CD4-positive, alpha-beta T cell (primary cell): ENCODE results near the gene ZNF516. TPM values are rescaled to one million over a fixed set of nuclear protein-coding genes. Genes with fewer than 3 reads are reported as not detected.

Experiments used
- ATAC-seq: fragments of 200-7000 bp; cut with Tn5 transposase; one replicate; pipeline ENCODE4 v1.10.0; 2022; ENCODE audit warnings: mild to moderate bottlenecking; ENCODE audit not compliant: poor library complexity
- CTCF ChIA-PET: fragments of 350-600 bp; sonication (Branson Sonifier 250); formaldehyde crosslinking; loops from one replicate; lab custom pipeline; 2021; ENCODE audit warnings: antibody characterized with exemption, inconsistent platforms; lab: Charles Lee
- POLR2A ChIA-PET: fragments of 350-600 bp; sonication (Branson Sonifier 250); formaldehyde crosslinking; loops from one replicate; lab custom pipeline; 2021; ENCODE audit warnings: antibody characterized with exemption, inconsistent platforms; lab: Charles Lee
- DNase-seq, 14 experiments: peaks; one replicate each; pipeline ENCODE4 v3.0.0-alpha.2; 2013 to 2020; ENCODE audit warnings: mixed read lengths in 2 of 14
- H3K27ac ChIP-seq, 2 donors: one replicate each; pipeline versions ENCODE4 v1.5.1 to v1.7.0; 2013; ENCODE audit warnings: low read length in 2 of 2, low read depth in 1 of 2, mild to moderate bottlenecking in 1 of 2
- H3K27me3 ChIP-seq, 2 experiments: 1 replicate in 1 of 2; 2 replicates in 1 of 2; pipeline versions ENCODE4 v1.6.1 to v1.7.0; 2013; ENCODE audit warnings: low read length in 2 of 2, control low read depth in 1 of 2, mild to moderate bottlenecking in 1 of 2, moderate library complexity in 1 of 2; ENCODE audit not compliant: insufficient read depth in 2 of 2, control insufficient read depth in 1 of 2
- H3K36me3 ChIP-seq: one replicate; pipeline ENCODE4 v1.6.1; 2013; ENCODE audit warnings: low read length, control low read depth; ENCODE audit not compliant: insufficient read depth
- H3K4me1 ChIP-seq: one replicate; pipeline ENCODE4 v1.6.1; 2013; ENCODE audit warnings: low read length, control low read depth; ENCODE audit not compliant: insufficient read depth
- H3K4me3 ChIP-seq: one replicate; pipeline ENCODE4 v1.5.1; 2013; ENCODE audit warnings: mild to moderate bottlenecking, low read length, moderate library complexity
- H3K9me3 ChIP-seq, 2 experiments: 1 replicate in 1 of 2; 2 replicates in 1 of 2; pipeline versions ENCODE4 v1.6.1 to v1.7.0; 2013; ENCODE audit warnings: low read length in 2 of 2, mild to moderate bottlenecking in 2 of 2, control low read depth in 1 of 2, moderate library complexity in 1 of 2; ENCODE audit not compliant: control insufficient read depth in 1 of 2, insufficient read depth in 1 of 2
- H3K27ac Mint-ChIP-seq: one replicate; pipeline ENCODE4 v1.8.0; 2020; ENCODE audit warnings: mixed read lengths
- H3K27me3 Mint-ChIP-seq: one replicate; pipeline ENCODE4 v1.8.0; 2021; ENCODE audit warnings: mixed read lengths
- H3K36me3 Mint-ChIP-seq: one replicate; pipeline ENCODE4 v1.8.0; 2021; ENCODE audit warnings: low read depth, mixed read lengths
- H3K4me1 Mint-ChIP-seq: one replicate; pipeline ENCODE4 v1.8.0; 2021; ENCODE audit warnings: low read depth, mixed read lengths
- H3K4me3 Mint-ChIP-seq: one replicate; pipeline ENCODE4 v1.8.0; 2020; ENCODE audit warnings: mild to moderate bottlenecking, mixed read lengths
- H3K9me3 Mint-ChIP-seq: one replicate; pipeline ENCODE4 v1.8.0; 2020; ENCODE audit warnings: mixed read lengths
- CTCF ChIP-seq: fragments of 200-600 bp; IDR thresholded peaks from one replicate; pipeline ENCODE4 v1.8.0; 2022; ENCODE audit warnings: antibody characterized with exemption, mild to moderate bottlenecking
- intact Hi-C, 2 experiments: fragments of 100-400 bp; cut with DNase I in 1 of 2; cut with micrococcal nuclease in 1 of 2; formaldehyde crosslinking; loops; one replicate each; pipeline versions ENCODE4 v1.15.1 to v1.9.0; 2023 to 2025; cut with DNase I, micrococcal nuclease
- total RNA-seq, 174 experiments: library from RNA in 2 of 174; stranded (reverse) in 2 of 174; gene quantifications; one replicate each; pipeline ENCODE4 v1.2.3 and lab custom pipeline; 2021 to 2026

ZNF516 gene
- total RNA-seq, 2 experiments from 2014 or later: 22.4 to 29.3 TPM

- H3K36me3 ChIP-seq: peaks cover 6% of the 10 kb centered on the region
- no peaks in the 10 kb centered on the region for H3K4me1 Mint-ChIP-seq
- no peaks in the 10 kb centered on the region for H3K4me1 ChIP-seq
- H3K27me3 ChIP-seq: no peaks in the 10 kb centered on the region
- no peak overlapping the region for H3K27ac ChIP-seq
- no peak for DNase-seq
- no peak for TF ChIP-seq CTCF
- H3K27me3 Mint-ChIP-seq: no peaks in the 10 kb centered on the region
- H3K9me3 ChIP-seq: no peaks in the 10 kb centered on the region
- H3K4me3 ChIP-seq: no peak overlapping the region
- ChIA-PET POLR2A (no interaction called here), CTCF (no interaction called here)
- peaks cover 28% of the 10 kb centered on the region for H3K36me3 Mint-ChIP-seq
- ATAC-seq: no peak
- H3K9me3 Mint-ChIP-seq: no peaks in the 10 kb centered on the region
- no peak overlapping the region for H3K27ac Mint-ChIP-seq
- no peak overlapping the region for H3K4me3 Mint-ChIP-seq
- intact Hi-C loops: no loop called here
Measured at GRCh38 chr18:76361219-76361618, 133.8 kb downstream of the ZNF516 start.

- Histone ChIP-seq H3K36me3 (peaks cover 6% of the 10 kb centered on the region), H3K9me3 (no peaks in the 10 kb centered on the region), H3K27me3 (no peaks in the 10 kb centered on the region), H3K4me1 (no peaks in the 10 kb centered on the region), H3K27ac (no peak overlapping the region), H3K4me3 (no peak overlapping the region)
- H3K27me3 Mint-ChIP-seq: no peaks in the 10 kb centered on the region
- H3K4me3 Mint-ChIP-seq: no peak overlapping the region
- peaks cover 32% of the 10 kb centered on the region for H3K36me3 Mint-ChIP-seq
- H3K4me1 Mint-ChIP-seq: no peaks in the 10 kb centered on the region
- ATAC-seq (no peak), DNase-seq (no peak)
- H3K9me3 Mint-ChIP-seq: no peaks in the 10 kb centered on the region
- ChIA-PET POLR2A (no interaction called here), CTCF (no interaction called here)
- intact Hi-C loops: no loop called here
- H3K27ac Mint-ChIP-seq: no peak overlapping the region
- TF ChIP-seq CTCF: no peak
Measured at GRCh38 chr18:76359909-76360308, 135.1 kb downstream of the ZNF516 start.

DNA sequence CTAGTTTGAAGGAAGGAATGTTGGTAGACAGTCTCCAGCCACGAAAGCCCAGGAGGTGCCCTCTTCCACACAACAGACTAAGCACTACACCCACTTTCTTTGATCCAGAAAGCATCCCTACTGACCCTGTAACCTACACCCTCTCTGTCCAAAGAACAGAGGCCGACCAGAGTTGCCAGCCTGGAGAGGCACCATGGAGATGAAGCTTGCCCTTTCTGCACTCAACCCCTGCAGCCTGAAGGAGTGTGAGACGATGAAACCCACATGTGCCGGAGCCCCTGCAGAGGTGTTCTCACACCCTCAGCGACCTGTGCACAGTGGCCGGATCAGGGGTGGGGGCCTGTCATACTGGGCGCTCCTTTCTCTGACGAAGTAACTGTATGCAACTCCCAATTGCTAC lies 136.3 kb downstream of the ZNF516 start:
- Histone ChIP-seq H3K4me1 (no peaks in the 10 kb centered on the region), H3K36me3 (peaks cover 6% of the 10 kb centered on the region), H3K27me3 (no peaks in the 10 kb centered on the region), H3K9me3 (no peaks in the 10 kb centered on the region), H3K27ac (no peak overlapping the region), H3K4me3 (no peak overlapping the region)
- Mint-ChIP-seq H3K4me3 (no peak overlapping the region), H3K27ac (no peak overlapping the region), H3K36me3 (peaks cover 32% of the 10 kb centered on the region), H3K4me1 (no peaks in the 10 kb centered on the region), H3K27me3 (no peaks in the 10 kb centered on the region), H3K9me3 (no peaks in the 10 kb centered on the region)
- no peak for TF ChIP-seq CTCF
- ATAC-seq (no peak), DNase-seq (no peak)
- CTCF ChIA-PET: no interaction called here
- POLR2A ChIA-PET: no interaction called here
- intact Hi-C loops: no loop called here
